IPS-18c (cell line): ENCODE data around the gene PGM2L1.

Source experiments
- H3K4me3 ChIP-seq: 2 replicates; pipeline ENCODE4 v1.7.0; 2013; ENCODE audit warnings: low read depth, mild to moderate bottlenecking, low read length, moderate library complexity; ENCODE audit not compliant: insufficient read depth
- H3K9me3 ChIP-seq: one replicate; pipeline ENCODE4 v1.6.1; 2013; ENCODE audit warnings: mild to moderate bottlenecking, low read length, moderate library complexity; ENCODE audit not compliant: control insufficient read depth, insufficient read depth

The PGM2L1 gene

GRCh38 chr11:74412733-74413359 is 14.6 kb upstream of the PGM2L1 start:
- H3K4me3 ChIP-seq: no peak overlapping the region

GRCh38 chr11:74412321-74412720 is 14.1 kb upstream of the PGM2L1 start:
- H3K9me3 ChIP-seq: no peaks in the 10 kb centered on the region
- no peak overlapping the region for H3K4me3 ChIP-seq

More at GRCh38 chr11:74412733-74413359, 14.6 kb upstream of the PGM2L1 start:
- H3K9me3 ChIP-seq: no peaks in the 10 kb centered on the region

GRCh38 chr11:74409633-74410032 is 11.4 kb upstream of the PGM2L1 start:
- Histone ChIP-seq H3K9me3 (no peaks in the 10 kb centered on the region), H3K4me3 (no peak overlapping the region)

GRCh38 chr11:74403607-74404321 is 5.5 kb upstream of the PGM2L1 start:
- Histone ChIP-seq H3K9me3 (peaks cover 2% of the 10 kb centered on the region), H3K4me3 (no peak overlapping the region)

GRCh38 chr11:74400606-74401005 is 2.4 kb upstream of the PGM2L1 start:
- H3K9me3 ChIP-seq: peaks cover 2% of the 10 kb centered on the region
- H3K4me3 ChIP-seq: no peak overlapping the region

GRCh38 chr11:74397501-74398243 is 561 bp downstream of the PGM2L1 start:
- peak overlapping the region; percentile 92 for H3K4me3 ChIP-seq
- H3K9me3 ChIP-seq: no peaks in the 10 kb centered on the region

GRCh38 chr11:74392256-74392655 is 6.0 kb downstream of the PGM2L1 start:
- Histone ChIP-seq H3K4me3 (no peak overlapping the region), H3K9me3 (no peaks in the 10 kb centered on the region)

GRCh38 chr11:74391193-74391592 is 7.0 kb downstream of the PGM2L1 start:
- Histone ChIP-seq H3K4me3 (no peak overlapping the region), H3K9me3 (no peaks in the 10 kb centered on the region)

GRCh38 chr11:74390697-74391096 is 7.5 kb downstream of the PGM2L1 start:
- no peaks in the 10 kb centered on the region for H3K9me3 ChIP-seq
- no peak overlapping the region for H3K4me3 ChIP-seq

GRCh38 chr11:74388678-74389327 is 9.4 kb downstream of the PGM2L1 start:
- Histone ChIP-seq H3K4me3 (no peak overlapping the region), H3K9me3 (no peaks in the 10 kb centered on the region)

- Histone ChIP-seq H3K4me3 (no peak overlapping the region), H3K9me3 (no peaks in the 10 kb centered on the region)
Observed at GRCh38 chr11:74384641-74385040, 13.6 kb downstream of the PGM2L1 start.

GRCh38 chr11:74380746-74381439 is 17.3 kb downstream of the PGM2L1 start:
- Histone ChIP-seq H3K9me3 (no peaks in the 10 kb centered on the region), H3K4me3 (no peak overlapping the region)

GRCh38 chr11:74377689-74378088 is 20.5 kb downstream of the PGM2L1 start:
- no peak overlapping the region for H3K4me3 ChIP-seq
- H3K9me3 ChIP-seq: no peaks in the 10 kb centered on the region

- H3K9me3 ChIP-seq: no peaks in the 10 kb centered on the region
- H3K4me3 ChIP-seq: no peak overlapping the region
Observed at GRCh38 chr11:74373382-74373781, 24.9 kb downstream of the PGM2L1 start.

GRCh38 chr11:74371269-74372052 is 26.8 kb downstream of the PGM2L1 start:
- H3K4me3 ChIP-seq: no peak overlapping the region
- no peaks in the 10 kb centered on the region for H3K9me3 ChIP-seq

GRCh38 chr11:74370123-74370522 is 28.1 kb downstream of the PGM2L1 start:
- no peak overlapping the region for H3K4me3 ChIP-seq
- no peaks in the 10 kb centered on the region for H3K9me3 ChIP-seq
